ENCODE measurements around the gene LHX4.

Gene LHX4

GRCh38 chr1:180193141-180194047 lies 36.7 kb upstream of the LHX4 start (continued):
- no peak for TF ChIP-seq ZNF8 (CRISPR knock-in tag; IDR thresholded peaks at IDR 0.05)

DNA sequence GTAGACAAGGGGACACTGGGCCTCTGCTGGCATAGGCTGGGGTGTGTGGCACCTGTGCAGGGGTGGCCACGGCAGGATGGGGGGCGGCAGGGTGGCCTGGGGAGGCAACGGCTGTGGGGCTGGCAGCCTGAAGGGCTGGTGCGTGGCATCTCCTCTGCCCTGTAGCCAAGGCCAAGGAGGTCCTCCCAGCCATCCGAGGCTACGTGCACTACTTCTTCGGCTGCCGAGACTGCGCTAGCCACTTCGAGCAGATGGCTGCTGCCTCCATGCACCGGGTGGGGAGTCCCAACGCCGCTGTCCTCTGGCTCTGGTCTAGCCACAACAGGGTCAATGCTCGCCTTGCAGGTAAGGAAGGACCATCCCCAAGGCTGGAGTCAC lies 36.0 kb upstream of the LHX4 start:
- TF ChIP-seq ZC3H10 (CRISPR knock-in tag; IDR thresholded peaks at IDR 0.05) (no peak), CREB5 (CRISPR knock-in tag; IDR thresholded peaks at IDR 0.05; ENCODE audit: low read depth) (no peak), ZNF8 (CRISPR knock-in tag; IDR thresholded peaks at IDR 0.05) (no peak), ISL1 (CRISPR knock-in tag; IDR thresholded peaks at IDR 0.05) (no peak)
- ATAC-seq = no peak

- TF ChIP-seq ZNF565 (CRISPR knock-in tag; conservative IDR thresholded peaks at IDR 0.05; ENCODE audit: low read depth) (no peak), ARNTL (CRISPR knock-in tag; IDR thresholded peaks at IDR 0.05; ENCODE audit: borderline replicate concordance, low read depth) (no peak), CREB5 (CRISPR knock-in tag; IDR thresholded peaks at IDR 0.05; ENCODE audit: low read depth) (no peak), ZNF8 (CRISPR knock-in tag; IDR thresholded peaks at IDR 0.05) (no peak), TCF4 (CRISPR knock-in tag; IDR thresholded peaks at IDR 0.05; ENCODE audit: borderline replicate concordance) (no peak)
- TF ChIP-seq, protein P1, sequence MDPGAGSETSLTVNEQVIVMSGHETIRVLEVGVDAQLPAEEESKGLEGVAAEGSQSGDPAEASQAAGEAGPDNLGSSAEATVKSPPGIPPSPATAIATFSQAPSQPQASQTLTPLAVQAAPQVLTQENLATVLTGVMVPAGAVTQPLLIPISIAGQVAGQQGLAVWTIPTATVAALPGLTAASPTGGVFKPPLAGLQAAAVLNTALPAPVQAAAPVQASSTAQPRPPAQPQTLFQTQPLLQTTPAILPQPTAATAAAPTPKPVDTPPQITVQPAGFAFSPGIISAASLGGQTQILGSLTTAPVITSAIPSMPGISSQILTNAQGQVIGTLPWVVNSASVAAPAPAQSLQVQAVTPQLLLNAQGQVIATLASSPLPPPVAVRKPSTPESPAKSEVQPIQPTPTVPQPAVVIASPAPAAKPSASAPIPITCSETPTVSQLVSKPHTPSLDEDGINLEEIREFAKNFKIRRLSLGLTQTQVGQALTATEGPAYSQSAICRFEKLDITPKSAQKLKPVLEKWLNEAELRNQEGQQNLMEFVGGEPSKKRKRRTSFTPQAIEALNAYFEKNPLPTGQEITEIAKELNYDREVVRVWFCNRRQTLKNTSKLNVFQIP (CRISPR knock-in tag; IDR thresholded peaks at IDR 0.05; ENCODE audit: borderline replicate concordance, low read depth) = no peak
- ATAC-seq = no peak
These were observed 35.4 kb upstream of the LHX4 start for GRCh38 chr1:180194546-180195207.

- TF ChIP-seq TSHZ2 (CRISPR knock-in tag; IDR thresholded peaks at IDR 0.05) (no peak), ISL1 (CRISPR knock-in tag; IDR thresholded peaks at IDR 0.05) (no peak), SNAI2 (CRISPR knock-in tag; IDR thresholded peaks at IDR 0.05) (no peak), ZC3H10 (CRISPR knock-in tag; IDR thresholded peaks at IDR 0.05) (no peak), TCF4 (CRISPR knock-in tag; IDR thresholded peaks at IDR 0.05; ENCODE audit: borderline replicate concordance) (no peak), ZNF565 (CRISPR knock-in tag; conservative IDR thresholded peaks at IDR 0.05; ENCODE audit: low read depth) (no peak), ZNF8 (CRISPR knock-in tag; IDR thresholded peaks at IDR 0.05) (no peak), ZFP30 (CRISPR knock-in tag; IDR thresholded peaks at IDR 0.05) (no peak), ZNF70 (CRISPR knock-in tag; IDR thresholded peaks at IDR 0.05) (no peak), CSDC2 (CRISPR knock-in tag; IDR thresholded peaks at IDR 0.05) (no peak), CREB5 (CRISPR knock-in tag; IDR thresholded peaks at IDR 0.05; ENCODE audit: low read depth) (no peak), PPARA (CRISPR knock-in tag; IDR thresholded peaks at IDR 0.05; ENCODE audit: borderline replicate concordance) (no peak), TOX (CRISPR knock-in tag; IDR thresholded peaks at IDR 0.05; ENCODE audit: borderline replicate concordance) (no peak), ZFP3 (CRISPR knock-in tag; IDR thresholded peaks at IDR 0.05) (no peak), OSR1 (CRISPR knock-in tag; IDR thresholded peaks at IDR 0.05) (no peak), ARNTL (CRISPR knock-in tag; IDR thresholded peaks at IDR 0.05; ENCODE audit: borderline replicate concordance, low read depth) (no peak)
- TF ChIP-seq, protein P1 (CRISPR knock-in tag; IDR thresholded peaks at IDR 0.05; ENCODE audit: borderline replicate concordance, low read depth) = no peak
- TF ChIP-seq, protein P2, sequence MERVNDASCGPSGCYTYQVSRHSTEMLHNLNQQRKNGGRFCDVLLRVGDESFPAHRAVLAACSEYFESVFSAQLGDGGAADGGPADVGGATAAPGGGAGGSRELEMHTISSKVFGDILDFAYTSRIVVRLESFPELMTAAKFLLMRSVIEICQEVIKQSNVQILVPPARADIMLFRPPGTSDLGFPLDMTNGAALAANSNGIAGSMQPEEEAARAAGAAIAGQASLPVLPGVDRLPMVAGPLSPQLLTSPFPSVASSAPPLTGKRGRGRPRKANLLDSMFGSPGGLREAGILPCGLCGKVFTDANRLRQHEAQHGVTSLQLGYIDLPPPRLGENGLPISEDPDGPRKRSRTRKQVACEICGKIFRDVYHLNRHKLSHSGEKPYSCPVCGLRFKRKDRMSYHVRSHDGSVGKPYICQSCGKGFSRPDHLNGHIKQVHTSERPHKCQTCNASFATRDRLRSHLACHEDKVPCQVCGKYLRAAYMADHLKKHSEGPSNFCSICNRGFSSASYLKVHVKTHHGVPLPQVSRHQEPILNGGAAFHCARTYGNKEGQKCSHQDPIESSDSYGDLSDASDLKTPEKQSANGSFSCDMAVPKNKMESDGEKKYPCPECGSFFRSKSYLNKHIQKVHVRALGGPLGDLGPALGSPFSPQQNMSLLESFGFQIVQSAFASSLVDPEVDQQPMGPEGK (CRISPR knock-in tag; IDR thresholded peaks at IDR 0.05; ENCODE audit: borderline replicate concordance) = no peak
- no peak for ATAC-seq
These were observed 34.7 kb upstream of the LHX4 start for GRCh38 chr1:180195401-180195800.
